Neural cell (in vitro differentiated cells): ENCODE measurements around the gene CABS1. TPM values are rescaled to one million over a fixed set of nuclear protein-coding genes. Genes with fewer than 3 reads are reported as not detected.

ENCODE experiments used
- H2AFZ ChIP-seq: fragments of 200-600, 300-800 bp; sonication (generic), shearing (Covaris generic); 2 replicates; pipeline ENCODE4 v1.6.0; 2014; ENCODE audit warnings: low read depth, mild to moderate bottlenecking, antibody characterized with exemption, low read length, moderate library complexity
- H3F3A ChIP-seq: fragments of 200-600 bp; shearing (Covaris generic); 2 replicates; pipeline ENCODE4 v1.6.1; 2016; ENCODE audit warnings: mild to moderate bottlenecking, moderate library complexity, mixed read lengths, antibody characterized with exemption, low read length; ENCODE audit not compliant: insufficient read depth, poor library complexity, severe bottlenecking
- H3K27ac ChIP-seq: fragments of 200-600, 300-800 bp; sonication (generic), shearing (Covaris generic); 2 replicates; pipeline ENCODE4 v1.5.1; 2014; ENCODE audit warnings: mild to moderate bottlenecking, low read length, moderate library complexity
- H3K27me3 ChIP-seq: fragments of 300-800, 200-600 bp; sonication (generic), shearing (Covaris generic); 2 replicates; pipeline ENCODE4 v1.6.0; 2014; ENCODE audit warnings: mild to moderate bottlenecking, low read depth, low read length, moderate library complexity; ENCODE audit not compliant: insufficient read depth
- H3K36me3 ChIP-seq: fragments of 300-800, 200-600 bp; sonication (generic), shearing (Covaris generic); 2 replicates; pipeline ENCODE4 v1.5.1; 2014; ENCODE audit warnings: mild to moderate bottlenecking, antibody characterized with exemption, low read length, moderate library complexity; ENCODE audit not compliant: insufficient read depth
- H3K4me2 ChIP-seq: fragments of 300-800, 200-600 bp; sonication (generic), shearing (Covaris generic); 2 replicates; pipeline ENCODE4 v1.6.0; 2014; ENCODE audit warnings: mild to moderate bottlenecking, low read length
- H3K4me3 ChIP-seq: fragments of 300-800, 200-600 bp; sonication (generic), shearing (Covaris generic); 2 replicates; pipeline ENCODE4 v1.5.1; 2014; ENCODE audit warnings: mild to moderate bottlenecking, low read length, moderate library complexity
- H3K79me2 ChIP-seq: fragments of 200-600 bp; shearing (Covaris generic); replicated peaks from 2 replicates; pipeline ENCODE4 v1.6.0; 2014; ENCODE audit warnings: mild to moderate bottlenecking, low read length, moderate library complexity; ENCODE audit not compliant: insufficient read depth
- H3K9ac ChIP-seq: fragments of 300-800, 200-600 bp; sonication (generic), shearing (Covaris generic); 2 replicates; pipeline ENCODE4 v1.6.1; 2016; ENCODE audit warnings: mild to moderate bottlenecking, low read length, mixed read lengths
- H3K9me2 ChIP-seq: fragments of 200-600 bp; shearing (Covaris generic); 2 replicates; pipeline ENCODE4 v1.6.1; 2016; ENCODE audit warnings: mild to moderate bottlenecking, low read length, mixed read lengths; ENCODE audit not compliant: insufficient read depth
- H3K9me3 ChIP-seq: fragments of 200-600, 300-800 bp; sonication (generic), shearing (Covaris generic); 2 replicates; pipeline ENCODE4 v1.6.1; 2016; ENCODE audit warnings: mild to moderate bottlenecking, mixed run types, low read length, moderate library complexity, mixed read lengths
- H4K20me1 ChIP-seq: fragments of 200-600 bp; shearing (Covaris generic); 2 replicates; pipeline ENCODE4 v1.6.1; 2016; ENCODE audit warnings: mild to moderate bottlenecking, mixed run types; ENCODE audit not compliant: insufficient read depth
- CTCF ChIP-seq: fragments of 450-650 bp; IDR thresholded peaks from 2 replicates; pipeline ENCODE4 v1.5.1; 2014; ENCODE audit warnings: antibody characterized with exemption, mild to moderate bottlenecking, moderate library complexity; ENCODE audit not compliant: poor library complexity, severe bottlenecking
- EP300 ChIP-seq: fragments of 450-650 bp; conservative IDR thresholded peaks from 2 replicates; pipeline ENCODE4 v1.6.1; 2014; ENCODE audit warnings: antibody characterized with exemption, mild to moderate bottlenecking, moderate library complexity; ENCODE audit not compliant: poor library complexity, severe bottlenecking
- EZH2 ChIP-seq: fragments of 200-600, 300-800 bp; shearing (Covaris generic), sonication (generic); IDR thresholded peaks from 2 replicates; pipeline ENCODE4 v1.6.1; 2014; ENCODE audit warnings: antibody characterized with exemption, low read length, borderline replicate concordance, mild to moderate bottlenecking; ENCODE audit not compliant: insufficient read depth, poor library complexity, severe bottlenecking
- MXI1 ChIP-seq: fragments of 450-650 bp; conservative IDR thresholded peaks from 2 replicates; pipeline ENCODE4 v1.6.1; 2014; ENCODE audit warnings: antibody characterized with exemption, mild to moderate bottlenecking; ENCODE audit not compliant: poor library complexity, severe bottlenecking
- POLR2AphosphoS5 ChIP-seq: IDR thresholded peaks from 2 replicates; pipeline ENCODE4 v1.6.1; 2012
- RAD21 ChIP-seq: fragments of 450-650 bp; conservative IDR thresholded peaks from 2 replicates; pipeline ENCODE4 v1.6.1; 2014; ENCODE audit warnings: antibody characterized with exemption, mild to moderate bottlenecking, moderate library complexity
- REST ChIP-seq: IDR thresholded peaks from 2 replicates; pipeline ENCODE4 v1.6.1; 2012; ENCODE audit warnings: borderline replicate concordance
- SMC3 ChIP-seq: fragments of 450-650 bp; conservative IDR thresholded peaks from 2 replicates; pipeline ENCODE4 v1.6.1; 2014; ENCODE audit warnings: antibody characterized with exemption, mild to moderate bottlenecking, moderate library complexity; ENCODE audit not compliant: poor library complexity
- TAF1 ChIP-seq: IDR thresholded peaks from 2 replicates; pipeline ENCODE4 v1.6.1; 2012; ENCODE audit warnings: low read depth
- polyA plus RNA-seq: library from polyadenylated mRNA; depleted of rRNA; stranded (reverse); fragments of >200 nt; gene quantifications from 2 replicates; pipeline ENCODE4 v1.2.3, GENCODE V29; 2014

CABS1 gene
- polyA plus RNA-seq, 1 donor from 2014 or later = not detected

GRCh38 chr4:70356185-70356584, 21.4 kb downstream of the CABS1 start:
- Histone ChIP-seq H3F3A (no peaks in the 10 kb centered on the region), H3K9me2 (no peaks in the 10 kb centered on the region), H3K27ac (no peak overlapping the region), H4K20me1 (no peaks in the 10 kb centered on the region), H3K9ac (no peak overlapping the region), H3K36me3 (no peaks in the 10 kb centered on the region), H3K4me2 (no peak overlapping the region), H3K79me2 (no peaks in the 10 kb centered on the region), H3K9me3 (no peaks in the 10 kb centered on the region), H2AFZ (no peak overlapping the region), H3K4me3 (no peak overlapping the region), H3K27me3 (no peaks in the 10 kb centered on the region)
- TF ChIP-seq CTCF (no peak), POLR2AphosphoS5 (no peak), SMC3 (no peak), MXI1 (no peak), EP300 (no peak), RAD21 (no peak), EZH2 (no peak), TAF1 (no peak), REST (no peak)

- Histone ChIP-seq H3K9me2 (no peaks in the 10 kb centered on the region), H3K4me3 (no peak overlapping the region), H3F3A (no peaks in the 10 kb centered on the region), H3K27me3 (no peaks in the 10 kb centered on the region), H3K36me3 (no peaks in the 10 kb centered on the region), H3K27ac (no peak overlapping the region), H3K9ac (no peak overlapping the region), H3K79me2 (no peaks in the 10 kb centered on the region), H3K9me3 (no peaks in the 10 kb centered on the region), H2AFZ (no peak overlapping the region), H3K4me2 (no peak overlapping the region), H4K20me1 (no peaks in the 10 kb centered on the region)
- TF ChIP-seq POLR2AphosphoS5 (no peak), TAF1 (no peak), MXI1 (no peak), SMC3 (no peak)
These were observed 24.4 kb downstream of the CABS1 start for GRCh38 chr4:70359115-70359661.

- no peaks in the 10 kb centered on the region for H3K79me2 ChIP-seq
- no peaks in the 10 kb centered on the region for H3K36me3 ChIP-seq
- TF ChIP-seq CTCF = no peak
- no peak for TF ChIP-seq RAD21
- TF ChIP-seq TAF1 = no peak
- TF ChIP-seq EP300 = no peak
- TF ChIP-seq MXI1 = no peak
- no peak within 1 kb of the TSS for H3K4me2 ChIP-seq
- no peaks in the 10 kb centered on the region for H3F3A ChIP-seq
- no peaks in the 10 kb centered on the region for H3K27me3 ChIP-seq
- no peaks in the 10 kb centered on the region for H3K9me3 ChIP-seq
- H2AFZ ChIP-seq = no peak within 1 kb of the TSS
- no peak within 1 kb of the TSS for H3K4me3 ChIP-seq
- no peak within 1 kb of the TSS for H3K9ac ChIP-seq
- no peak within 1 kb of the TSS for H3K27ac ChIP-seq
- no peaks in the 10 kb centered on the region for H3K9me2 ChIP-seq
- H4K20me1 ChIP-seq = no peaks in the 10 kb centered on the region
These were observed 25.7 kb downstream of the CABS1 start, which contains the start of gene SMR3A for GRCh38 chr4:70360460-70360859. Gene SMR3A, plus strand, starts transcription at chr4:70360760. Its CDS starts 1,356 bp downstream, at chr4:70362116.
